Activated CD4-positive, alpha-beta T cell treated with anti-CD3 and anti-CD28 coated beads, Interleukin-2, amount 10 ng/mL, durations not matched to agents 24 days and 14 days (primary cell): ENCODE results near the gene SCIN. TPM values are rescaled to one million over a fixed set of nuclear protein-coding genes. Genes with fewer than 3 reads are reported as not detected.
"Not testable (repeated sequence)": the region's sequence is repeated elsewhere in the genome, so short reads cannot be mapped to it uniquely, and the experiment has no call there.

Experiments
- DNase-seq: peaks from one replicate; pipeline ENCODE4 v3.0.0; 2022
- H3K27ac Mint-ChIP-seq: one replicate; pipeline ENCODE4 v1.8.0; 2022; ENCODE audit warnings: mild to moderate bottlenecking, mixed read lengths
- H3K27me3 Mint-ChIP-seq: one replicate; pipeline ENCODE4 v1.8.0; 2022; ENCODE audit warnings: mixed read lengths
- H3K36me3 Mint-ChIP-seq: one replicate; pipeline ENCODE4 v1.8.0; 2022; ENCODE audit warnings: low read depth, mild to moderate bottlenecking, mixed read lengths
- H3K4me1 Mint-ChIP-seq: one replicate; pipeline ENCODE4 v1.8.0; 2021; ENCODE audit warnings: mixed read lengths
- H3K4me3 Mint-ChIP-seq: one replicate; pipeline ENCODE4 v1.8.0; 2022; ENCODE audit warnings: mild to moderate bottlenecking, moderate library complexity, mixed read lengths
- H3K9me3 Mint-ChIP-seq: one replicate; pipeline ENCODE4 v1.8.0; 2021; ENCODE audit warnings: mixed read lengths
- intact Hi-C: fragments of 100-400 bp; cut with micrococcal nuclease; formaldehyde crosslinking; loops from one replicate; pipeline ENCODE4 v1.15.1; 2023
- total RNA-seq: library from RNA; stranded (reverse); gene quantifications from 2 replicates; pipeline ENCODE4 v1.2.3, GENCODE V29; 2022

SCIN gene
- total RNA-seq, 1 donor from 2014 or later, result not detected

DNA sequence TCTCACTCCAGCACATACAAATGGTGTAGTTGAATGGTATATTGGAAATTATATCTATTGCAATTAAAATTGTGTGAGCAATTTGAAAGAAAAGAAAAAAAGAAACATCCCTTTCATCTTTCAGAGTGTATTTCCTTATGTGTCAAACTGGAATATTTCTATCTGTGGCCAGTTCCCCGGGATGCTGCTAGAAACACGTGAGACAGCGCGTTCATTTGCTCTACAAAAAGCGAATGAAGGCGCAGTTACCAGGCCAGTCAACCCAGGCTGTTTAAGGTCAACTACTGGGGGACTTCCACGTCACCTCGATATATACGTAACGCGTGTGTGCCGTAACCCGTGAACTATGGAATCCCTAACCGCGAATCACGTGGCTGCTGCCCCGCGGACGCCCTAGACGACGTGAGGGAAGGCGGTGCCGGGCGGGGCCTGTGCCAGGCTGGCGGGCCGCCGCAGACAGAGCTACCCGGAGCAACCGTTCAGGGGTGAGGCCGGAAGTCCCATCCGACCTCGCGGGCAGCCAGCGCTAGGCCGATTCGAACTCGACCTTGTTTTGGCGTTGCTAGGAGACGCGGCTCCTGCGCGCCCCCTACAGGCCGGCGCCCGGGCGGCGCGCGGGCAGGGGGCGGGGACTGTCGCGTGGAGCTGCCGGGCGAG, 115.8 kb downstream of the SCIN start:
- Mint-ChIP-seq H3K4me1 (peaks cover 27% of the 10 kb centered on the region), H3K4me3 (peak overlapping the region; percentile 91), H3K36me3 (no peaks in the 10 kb centered on the region), H3K27me3 (no peaks in the 10 kb centered on the region), H3K9me3 (no peaks in the 10 kb centered on the region), H3K27ac (peak overlapping the region; percentile 98)
- intact Hi-C loops, result loop anchor here (1.0 to 10.0 kb wide), 6 partner anchors 33 to 475 kb away; partner anchors contain the start of genes TMEM106B and VWDE
- peak; percentile 98 for DNase-seq

DNA sequence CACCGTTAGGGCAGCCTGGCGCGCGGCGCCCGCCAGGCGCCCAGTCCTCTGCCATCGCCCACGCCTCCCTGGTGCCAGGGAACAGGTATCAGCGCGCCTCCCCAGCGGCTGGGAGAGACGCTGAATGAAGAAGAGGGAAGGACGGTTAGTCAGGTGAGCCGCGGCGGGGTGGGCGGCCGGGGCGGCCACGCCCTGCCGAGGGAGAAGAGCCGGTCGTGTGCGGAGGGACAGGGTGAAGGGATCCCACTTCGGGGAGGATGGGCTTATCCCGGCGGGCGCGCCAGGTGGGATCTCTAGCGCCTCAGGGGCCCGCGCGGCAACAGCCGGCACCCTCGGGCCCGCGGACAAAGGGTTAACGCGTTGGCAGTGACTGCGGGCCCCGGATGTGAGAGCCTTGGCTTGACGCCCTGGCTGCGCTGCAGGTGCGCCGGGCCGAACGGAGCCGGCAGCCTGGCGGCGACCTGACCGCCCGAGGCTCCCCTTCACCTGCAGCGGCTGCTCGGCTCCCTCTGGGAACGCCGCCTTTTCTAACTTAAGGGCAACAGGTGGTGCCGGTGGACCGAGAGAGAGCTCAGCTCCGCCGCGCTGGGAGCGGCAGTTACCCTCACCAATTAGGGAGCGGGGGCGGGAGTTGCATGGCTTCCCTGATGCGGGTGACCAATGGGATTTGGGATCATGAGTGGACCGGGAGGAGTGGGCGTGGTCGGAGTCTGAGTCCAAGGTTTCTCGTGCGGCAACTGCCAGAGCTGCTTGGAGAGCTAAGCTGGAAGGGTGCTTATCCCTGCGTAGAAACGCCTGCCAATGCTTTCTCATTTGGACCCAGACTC, 116.6 kb downstream of the SCIN start, which contains the start of gene ARL4A:
Gene ARL4A, plus strand, starts transcription at position 743 of the 827 bp plus-strand sequence. CDS start 622 bp downstream, outside the sequence.
- intact Hi-C loops, result loop anchor here (1.0 to 10.0 kb wide), 7 partner anchors 32 to 476 kb away; partner anchors contain the start of genes TMEM106B and VWDE
- no peaks in the 10 kb centered on the region for H3K27me3 Mint-ChIP-seq
- peak; percentile 97 for DNase-seq
- H3K4me1 Mint-ChIP-seq, result peaks cover 27% of the 10 kb centered on the region
- H3K36me3 Mint-ChIP-seq, result no peaks in the 10 kb centered on the region
- peak within 1 kb of the TSS; percentile 91 for H3K4me3 Mint-ChIP-seq
- H3K9me3 Mint-ChIP-seq, result no peaks in the 10 kb centered on the region
- peak within 1 kb of the TSS; percentile 98 for H3K27ac Mint-ChIP-seq

DNA sequence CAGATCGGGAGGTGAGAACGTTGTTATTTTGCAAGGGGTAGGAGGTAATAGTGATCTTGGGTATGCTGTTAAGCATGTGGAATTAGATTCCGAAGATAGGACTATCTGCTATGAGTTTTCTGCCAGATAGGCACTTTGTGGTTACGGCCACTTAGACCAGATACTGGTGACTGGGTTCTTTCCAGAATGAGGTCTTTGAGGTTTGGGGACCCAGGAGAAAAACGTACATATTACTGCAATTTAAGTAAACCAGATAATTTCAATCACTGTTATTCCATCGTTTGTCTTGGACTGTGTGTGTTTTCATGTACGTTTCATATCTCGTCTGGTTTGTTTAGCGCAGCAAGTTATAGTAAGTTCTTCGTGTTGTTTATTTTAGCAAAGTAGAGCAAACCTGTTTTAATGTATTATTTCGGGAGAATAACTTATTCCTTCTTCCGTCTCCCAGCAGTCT, 117.2 kb downstream of the SCIN start:
- Mint-ChIP-seq H3K36me3 (no peaks in the 10 kb centered on the region), H3K27me3 (no peaks in the 10 kb centered on the region), H3K9me3 (no peaks in the 10 kb centered on the region), H3K4me3 (peak overlapping the region; percentile 91), H3K27ac (peak overlapping the region; percentile 98), H3K4me1 (peaks cover 27% of the 10 kb centered on the region)
- intact Hi-C loops, result loop anchor here (1.0 to 10.0 kb wide), 5 partner anchors 35 to 430 kb away; partner anchors contain the start of gene VWDE
- DNase-seq, result no peak

DNA sequence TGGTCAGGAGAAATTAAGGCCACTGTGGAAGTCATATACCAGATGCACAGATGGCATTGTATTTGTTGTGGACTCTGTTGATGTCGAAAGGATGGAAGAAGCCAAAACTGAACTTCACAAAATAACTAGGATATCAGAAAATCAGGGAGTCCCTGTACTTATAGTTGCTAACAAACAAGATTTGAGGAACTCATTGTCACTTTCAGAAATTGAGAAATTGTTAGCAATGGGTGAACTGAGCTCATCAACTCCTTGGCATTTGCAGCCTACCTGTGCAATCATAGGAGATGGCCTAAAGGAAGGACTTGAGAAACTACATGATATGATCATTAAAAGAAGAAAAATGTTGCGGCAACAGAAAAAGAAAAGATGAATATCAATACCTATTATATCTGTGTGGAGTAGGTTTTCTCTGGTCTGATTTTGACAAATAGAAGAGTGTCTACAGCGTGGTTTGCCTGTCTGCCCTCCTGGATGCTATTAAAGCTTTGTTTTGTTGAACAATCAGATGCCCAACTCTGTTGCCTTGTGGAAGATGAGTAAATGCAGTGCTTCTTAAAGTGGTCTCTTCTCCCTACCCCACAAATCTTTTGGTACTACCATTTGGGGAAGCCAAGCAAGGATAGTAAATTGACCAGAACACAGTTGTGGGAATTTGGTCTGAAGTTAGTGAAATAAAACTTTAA, 118.1 kb downstream of the SCIN start:
- not testable (repeated sequence) for H3K36me3 Mint-ChIP-seq, DNase-seq, H3K27me3 Mint-ChIP-seq, H3K9me3 Mint-ChIP-seq, H3K27ac Mint-ChIP-seq
- Mint-ChIP-seq H3K4me1 (peaks cover 30% of the 10 kb centered on the region), H3K4me3 (peak overlapping the region; percentile 91)
- intact Hi-C loops, result loop anchor here (5.0 to 10.0 kb wide), 3 partner anchors 196 to 431 kb away; partner anchors contain the start of gene VWDE

DNA sequence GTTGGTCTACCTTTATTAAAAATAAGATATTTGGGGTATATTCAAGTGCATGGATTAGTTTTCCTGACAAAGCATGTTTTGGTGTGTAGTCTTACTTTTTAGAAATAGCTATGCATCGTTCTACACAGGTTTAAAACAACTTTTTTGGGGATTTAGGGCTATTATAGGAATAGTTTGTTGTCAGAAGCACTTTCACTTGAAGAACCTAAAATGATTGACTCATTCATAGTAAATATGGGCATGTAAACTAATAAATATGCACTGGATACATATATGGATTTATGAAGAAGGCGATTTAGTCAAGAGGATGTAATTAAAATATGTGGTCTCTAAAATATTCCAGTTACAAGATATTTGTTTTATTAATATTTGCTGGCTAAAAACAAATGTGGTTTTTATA, 118.9 kb downstream of the SCIN start:
- intact Hi-C loops, result loop anchor here (5.0 to 10.0 kb wide), 3 partner anchors 195 to 432 kb away; partner anchors contain the start of gene VWDE
- H3K4me3 Mint-ChIP-seq, result no peak overlapping the region
- H3K36me3 Mint-ChIP-seq, result no peaks in the 10 kb centered on the region
- H3K27me3 Mint-ChIP-seq, result no peaks in the 10 kb centered on the region
- no peak for DNase-seq
- H3K27ac Mint-ChIP-seq, result no peak overlapping the region
- no peaks in the 10 kb centered on the region for H3K9me3 Mint-ChIP-seq
- H3K4me1 Mint-ChIP-seq, result peaks cover 30% of the 10 kb centered on the region

DNA sequence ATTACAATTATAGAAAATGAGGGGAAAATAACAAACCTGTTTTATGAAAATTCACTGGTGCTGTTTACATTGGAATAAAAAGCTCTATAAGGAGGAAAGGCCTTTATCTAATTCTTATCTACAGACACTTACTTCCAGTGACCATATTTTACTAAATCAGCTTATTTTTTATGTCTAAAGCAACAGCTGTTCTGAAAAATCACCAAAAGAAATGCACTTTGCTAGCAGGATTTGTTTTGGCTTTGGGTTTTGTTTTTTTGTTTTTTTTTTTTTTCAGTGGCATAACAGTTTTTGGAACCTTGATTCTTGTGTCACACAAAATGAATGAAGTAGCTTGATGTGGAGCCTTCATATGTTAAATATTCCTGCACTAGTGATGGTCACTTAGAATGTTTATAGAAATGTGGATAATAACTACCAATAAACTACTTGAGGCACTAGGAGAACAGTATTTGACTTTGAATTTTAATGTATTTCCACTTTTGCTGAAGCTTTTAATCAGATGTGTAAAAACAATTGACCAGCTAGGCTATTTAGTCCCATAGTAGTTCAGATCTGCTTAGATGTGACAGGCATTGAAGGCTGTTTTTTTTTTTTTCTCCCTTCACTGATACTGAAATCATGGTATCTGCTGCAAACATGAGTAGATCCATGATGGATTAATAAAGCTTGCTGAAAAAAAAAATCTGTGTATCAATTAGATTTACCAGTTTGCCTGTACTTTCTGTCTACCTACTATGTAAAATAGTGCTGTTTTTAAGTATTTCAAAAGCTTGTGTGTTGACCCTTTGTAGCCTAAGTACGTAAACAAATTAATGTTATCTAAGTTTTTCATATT, 119.7 kb downstream of the SCIN start:
- Mint-ChIP-seq H3K9me3 (no peaks in the 10 kb centered on the region), H3K4me3 (no peak overlapping the region), H3K27me3 (no peaks in the 10 kb centered on the region), H3K4me1 (peaks cover 30% of the 10 kb centered on the region), H3K27ac (no peak overlapping the region), H3K36me3 (no peaks in the 10 kb centered on the region)
- intact Hi-C loops, result no loop called here
- no peak for DNase-seq

DNA sequence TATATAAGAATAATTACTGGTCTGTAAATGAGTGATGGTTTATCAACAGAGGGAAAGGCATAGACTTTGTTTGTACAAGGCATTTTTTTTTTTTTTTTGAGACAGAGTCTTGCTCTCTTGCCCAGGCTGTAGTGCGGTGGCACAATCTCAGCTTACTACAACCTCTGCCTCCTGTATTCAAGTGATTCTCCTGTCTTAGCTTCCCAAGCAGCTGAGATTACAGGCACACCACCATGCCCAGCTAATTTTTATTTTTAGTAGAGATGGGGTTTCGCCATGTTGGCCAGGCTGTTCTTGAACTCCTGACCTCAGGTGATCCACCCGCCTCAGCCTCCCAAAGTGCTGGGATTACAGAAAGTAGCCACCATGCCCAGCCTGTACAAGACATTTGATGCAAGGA, 120.9 kb downstream of the SCIN start:
- H3K4me1 Mint-ChIP-seq, result peaks cover 25% of the 10 kb centered on the region
- H3K27me3 Mint-ChIP-seq, H3K36me3 Mint-ChIP-seq, DNase-seq, H3K4me3 Mint-ChIP-seq, intact Hi-C loops, H3K27ac Mint-ChIP-seq, H3K9me3 Mint-ChIP-seq: not testable (repeated sequence)

DNA sequence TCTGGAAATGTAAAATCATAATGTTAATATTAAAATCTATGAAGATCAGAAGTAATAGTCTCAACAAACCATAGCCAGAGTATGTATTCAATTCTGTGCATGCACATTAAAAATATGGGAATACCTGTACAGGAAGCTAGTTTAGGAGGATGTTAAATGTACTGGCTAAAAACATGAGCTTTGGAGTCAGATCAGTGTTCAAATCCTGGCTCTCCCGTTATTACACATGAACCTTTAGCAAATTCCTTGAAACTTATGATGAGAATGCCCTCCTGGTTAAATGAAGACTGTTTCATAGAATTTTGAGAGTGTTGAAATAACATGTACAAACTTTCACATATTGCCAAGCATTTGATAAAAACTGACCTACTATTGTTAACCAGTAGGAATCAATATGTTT, 121.5 kb downstream of the SCIN start:
- intact Hi-C loops, result no loop called here
- no peaks in the 10 kb centered on the region for H3K36me3 Mint-ChIP-seq
- peaks cover 25% of the 10 kb centered on the region for H3K4me1 Mint-ChIP-seq
- H3K9me3 Mint-ChIP-seq, result no peaks in the 10 kb centered on the region
- H3K27ac Mint-ChIP-seq, result no peak overlapping the region
- no peaks in the 10 kb centered on the region for H3K27me3 Mint-ChIP-seq
- H3K4me3 Mint-ChIP-seq, result no peak overlapping the region
- no peak for DNase-seq

DNA sequence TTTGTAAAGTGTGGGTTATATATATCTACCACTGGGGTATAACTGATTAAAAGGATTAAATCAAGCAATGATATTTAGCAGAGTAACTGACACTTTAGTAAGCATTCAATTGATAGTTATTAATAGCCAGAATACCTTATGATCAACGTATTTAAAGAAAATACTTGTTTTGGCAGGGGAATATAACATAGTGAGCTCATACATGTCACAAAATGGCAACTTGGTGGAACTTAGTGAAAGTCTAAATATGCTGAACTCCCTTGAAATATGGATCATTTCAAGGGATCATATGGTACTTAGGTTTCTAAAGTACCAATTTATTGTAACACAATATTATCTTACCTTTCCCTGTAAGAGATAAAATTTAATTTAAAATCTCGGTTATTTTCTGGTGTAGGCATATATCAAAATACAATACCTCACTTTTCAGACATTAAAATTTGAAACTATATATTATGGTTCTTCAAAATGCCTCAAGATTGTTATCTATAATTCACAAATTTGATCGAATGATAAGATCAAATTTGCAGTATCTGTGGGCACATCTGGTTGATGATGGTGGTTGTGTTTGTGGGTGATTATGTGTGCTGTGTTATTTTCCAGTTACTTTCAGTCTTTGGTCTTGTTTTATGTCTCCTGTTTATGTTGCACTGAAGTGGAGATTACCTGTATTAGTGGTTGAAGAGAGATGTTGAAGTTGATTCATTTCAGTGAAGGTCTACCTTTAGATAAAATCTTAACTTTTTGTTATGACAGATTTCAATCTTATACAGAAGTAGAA, 122.1 kb downstream of the SCIN start:
- no peak for DNase-seq
- Mint-ChIP-seq H3K4me1 (peaks cover 23% of the 10 kb centered on the region), H3K36me3 (no peaks in the 10 kb centered on the region), H3K27me3 (no peaks in the 10 kb centered on the region), H3K9me3 (no peaks in the 10 kb centered on the region), H3K4me3 (no peak overlapping the region), H3K27ac (no peak overlapping the region)
- intact Hi-C loops, result no loop called here

DNA sequence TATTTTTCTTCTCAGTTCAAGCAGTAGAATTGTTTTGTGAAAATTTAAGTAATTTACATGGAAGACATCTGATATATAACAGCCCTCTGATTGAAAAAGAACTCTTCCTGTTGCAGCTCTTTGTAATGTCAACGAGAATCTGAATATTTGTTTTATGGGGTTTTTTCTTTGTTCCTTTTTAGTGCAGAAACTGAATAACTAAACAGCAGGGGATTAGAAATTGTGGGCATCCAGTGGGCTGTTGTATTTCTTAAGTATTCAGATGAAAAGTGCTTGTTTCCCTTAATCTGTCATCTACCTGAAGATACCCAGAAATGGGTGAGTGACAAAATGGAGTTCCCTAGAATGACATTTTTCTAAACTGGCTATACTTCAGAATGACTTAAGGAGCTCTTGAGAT, 124.3 kb downstream of the SCIN start:
- no peak for DNase-seq
- Mint-ChIP-seq H3K9me3 (no peaks in the 10 kb centered on the region), H3K27ac (no peak overlapping the region), H3K4me3 (no peak overlapping the region), H3K4me1 (peaks cover 7% of the 10 kb centered on the region), H3K27me3 (no peaks in the 10 kb centered on the region), H3K36me3 (no peaks in the 10 kb centered on the region)
- intact Hi-C loops, result no loop called here

DNA sequence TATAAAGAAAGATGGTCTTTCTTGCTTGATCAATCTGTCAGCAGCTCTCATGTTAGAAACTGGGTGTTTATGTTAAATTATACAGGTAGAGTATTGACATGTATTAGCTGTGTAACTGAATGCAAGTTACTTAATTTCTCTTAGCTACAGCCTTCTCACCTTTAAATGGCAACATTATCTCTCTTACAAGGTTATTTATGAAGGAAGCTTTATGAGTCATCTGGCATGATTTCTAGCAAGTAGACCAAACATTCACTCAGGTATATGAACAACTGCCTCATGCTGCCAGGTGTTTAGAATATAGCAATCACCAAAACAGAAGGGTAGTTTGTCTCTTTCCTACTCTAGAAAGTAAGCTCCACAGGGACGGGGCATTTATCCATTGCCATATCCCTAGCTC, 125.4 kb downstream of the SCIN start:
- Mint-ChIP-seq H3K9me3 (no peaks in the 10 kb centered on the region), H3K36me3 (no peaks in the 10 kb centered on the region), H3K27me3 (no peaks in the 10 kb centered on the region), H3K4me3 (no peak overlapping the region), H3K4me1 (peaks cover 3% of the 10 kb centered on the region), H3K27ac (no peak overlapping the region)
- intact Hi-C loops, result no loop called here
- no peak for DNase-seq

DNA sequence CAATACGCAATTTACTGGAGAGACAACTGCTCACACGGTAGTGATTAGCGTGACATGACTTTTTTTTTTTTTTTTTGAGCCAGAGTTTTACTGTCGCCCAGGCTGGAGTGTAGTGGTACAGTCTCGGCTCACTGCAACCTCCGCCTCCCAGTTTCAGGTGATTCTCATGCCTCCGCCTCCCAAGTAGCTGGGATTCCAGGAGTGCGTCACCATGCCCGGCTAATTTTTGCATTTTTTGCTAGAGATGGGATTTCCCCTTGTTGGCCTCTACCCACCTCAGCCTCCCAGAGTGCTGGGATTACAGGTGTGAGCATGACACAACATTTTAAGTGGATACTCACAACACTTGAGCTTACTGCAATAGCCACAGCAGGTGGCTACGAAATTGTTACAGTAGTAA, 128.8 kb downstream of the SCIN start:
- no peak for DNase-seq
- Mint-ChIP-seq H3K36me3 (no peaks in the 10 kb centered on the region), H3K4me3 (no peak overlapping the region), H3K9me3 (peaks cover 4% of the 10 kb centered on the region), H3K27ac (no peak overlapping the region), H3K27me3 (no peaks in the 10 kb centered on the region), H3K4me1 (no peaks in the 10 kb centered on the region)
- intact Hi-C loops, result no loop called here
